Kidney epithelial cell (primary cell): Measurements from ENCODE around the gene NABP1. TPM values are rescaled to one million over a fixed set of nuclear protein-coding genes. Genes with fewer than 3 reads are reported as not detected.

Source experiments
- DNase-seq: peaks from one replicate; pipeline ENCODE4 v3.0.0-alpha.2; 2010; ENCODE audit warnings: low read depth
- H3K27me3 ChIP-seq: 2 replicates; pipeline ENCODE4 v1.6.0; 2011; ENCODE audit warnings: low read length; ENCODE audit not compliant: control insufficient read depth, insufficient read depth
- H3K36me3 ChIP-seq: 2 replicates; pipeline ENCODE4 v1.5.1; 2011; ENCODE audit warnings: low read length; ENCODE audit not compliant: control insufficient read depth, insufficient read depth
- H3K4me3 ChIP-seq: 2 replicates; pipeline ENCODE4 v1.5.1; 2011; ENCODE audit warnings: low read depth, mild to moderate bottlenecking, control low read depth, low read length
- total RNA-seq: library from RNA; depleted of rRNA; stranded (reverse); fragments of >200 nt; gene quantifications from 2 replicates; pipeline ENCODE4 v1.2.3, GENCODE V29; 2015
- TF ChIP-seq, protein P1 (sequence below): IDR thresholded peaks from 2 replicates; pipeline ENCODE4 v1.5.1; 2011; ENCODE audit warnings: mild to moderate bottlenecking, moderate library complexity, low read length, control low read depth, inconsistent platforms; ENCODE audit not compliant: insufficient read depth, poor library complexity, severe bottlenecking

The NABP1 gene
- total RNA-seq, 1 donor from 2014 or later: 18.3 TPM

DNA sequence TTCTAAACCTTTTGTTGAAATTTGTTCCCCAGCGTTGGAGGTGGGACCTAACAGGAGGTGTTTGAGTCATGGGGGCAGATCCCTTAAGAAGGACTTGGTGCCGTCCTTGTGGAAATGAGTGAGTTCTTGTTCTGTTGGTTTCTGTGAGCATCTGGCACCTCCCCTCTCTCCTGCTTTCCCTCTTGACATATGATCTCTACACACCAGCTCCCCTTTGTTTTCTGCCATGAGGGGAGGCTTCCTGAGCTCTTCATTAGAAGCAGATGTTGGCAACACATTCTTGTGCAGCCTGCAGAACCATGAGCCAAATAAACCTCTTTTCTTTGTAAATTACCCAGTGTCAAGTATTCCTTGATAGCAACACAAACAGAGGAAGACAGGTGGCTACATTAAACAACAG lies 23.8 kb downstream of the NABP1 start:
- Histone ChIP-seq H3K36me3 (no peaks in the 10 kb centered on the region), H3K4me3 (no peak overlapping the region), H3K27me3 (no peaks in the 10 kb centered on the region)
- TF ChIP-seq, protein P1, sequence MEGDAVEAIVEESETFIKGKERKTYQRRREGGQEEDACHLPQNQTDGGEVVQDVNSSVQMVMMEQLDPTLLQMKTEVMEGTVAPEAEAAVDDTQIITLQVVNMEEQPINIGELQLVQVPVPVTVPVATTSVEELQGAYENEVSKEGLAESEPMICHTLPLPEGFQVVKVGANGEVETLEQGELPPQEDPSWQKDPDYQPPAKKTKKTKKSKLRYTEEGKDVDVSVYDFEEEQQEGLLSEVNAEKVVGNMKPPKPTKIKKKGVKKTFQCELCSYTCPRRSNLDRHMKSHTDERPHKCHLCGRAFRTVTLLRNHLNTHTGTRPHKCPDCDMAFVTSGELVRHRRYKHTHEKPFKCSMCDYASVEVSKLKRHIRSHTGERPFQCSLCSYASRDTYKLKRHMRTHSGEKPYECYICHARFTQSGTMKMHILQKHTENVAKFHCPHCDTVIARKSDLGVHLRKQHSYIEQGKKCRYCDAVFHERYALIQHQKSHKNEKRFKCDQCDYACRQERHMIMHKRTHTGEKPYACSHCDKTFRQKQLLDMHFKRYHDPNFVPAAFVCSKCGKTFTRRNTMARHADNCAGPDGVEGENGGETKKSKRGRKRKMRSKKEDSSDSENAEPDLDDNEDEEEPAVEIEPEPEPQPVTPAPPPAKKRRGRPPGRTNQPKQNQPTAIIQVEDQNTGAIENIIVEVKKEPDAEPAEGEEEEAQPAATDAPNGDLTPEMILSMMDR: no peak
- DNase-seq: no peak

DNA sequence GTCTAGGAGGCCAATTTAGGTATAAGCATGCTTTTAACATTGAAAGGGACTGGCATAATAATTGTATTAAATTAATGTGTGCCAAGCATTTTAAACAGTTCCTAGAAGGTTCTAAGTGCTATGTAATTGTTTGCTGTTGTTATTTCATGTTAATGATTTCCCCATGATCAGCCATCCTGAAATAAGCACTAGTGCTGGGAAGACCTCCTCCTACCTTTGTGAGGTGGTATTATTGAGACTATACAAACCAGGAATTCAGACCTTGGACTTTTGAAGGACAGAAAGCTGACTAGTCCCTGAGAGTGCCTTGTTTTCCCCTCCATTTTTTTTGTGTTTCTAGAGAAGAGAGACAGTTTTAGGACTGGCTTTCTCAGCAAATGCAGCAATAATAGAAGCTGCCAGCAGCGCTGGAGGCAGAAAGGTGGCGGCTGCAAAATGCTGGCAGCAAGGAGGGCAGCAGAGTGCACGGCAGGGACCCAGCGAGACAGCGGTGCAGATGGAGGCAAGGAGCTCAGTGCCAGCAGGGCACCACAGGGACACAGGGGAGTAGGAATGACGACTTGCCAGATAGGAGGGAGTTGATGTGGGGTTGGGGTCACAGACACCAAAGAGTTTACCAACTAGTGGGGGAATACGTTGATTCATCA lies 25.3 kb downstream of the NABP1 start:
- DNase-seq: no peak
- Histone ChIP-seq H3K27me3 (no peaks in the 10 kb centered on the region), H3K4me3 (no peak overlapping the region), H3K36me3 (no peaks in the 10 kb centered on the region)
- TF ChIP-seq, protein P1: peak; percentile 12

GRCh38 chr2:191705084-191705483 lies 27.1 kb downstream of the NABP1 start:
- Histone ChIP-seq H3K27me3 (no peaks in the 10 kb centered on the region), H3K36me3 (no peaks in the 10 kb centered on the region), H3K4me3 (no peak overlapping the region)
- no peak for DNase-seq
- TF ChIP-seq, protein P1: no peak

GRCh38 chr2:191705701-191706100 lies 27.8 kb downstream of the NABP1 start:
- TF ChIP-seq, protein P1: no peak
- H3K36me3 ChIP-seq: no peaks in the 10 kb centered on the region
- H3K4me3 ChIP-seq: no peak overlapping the region
- no peak for DNase-seq
- H3K27me3 ChIP-seq: no peaks in the 10 kb centered on the region

DNA sequence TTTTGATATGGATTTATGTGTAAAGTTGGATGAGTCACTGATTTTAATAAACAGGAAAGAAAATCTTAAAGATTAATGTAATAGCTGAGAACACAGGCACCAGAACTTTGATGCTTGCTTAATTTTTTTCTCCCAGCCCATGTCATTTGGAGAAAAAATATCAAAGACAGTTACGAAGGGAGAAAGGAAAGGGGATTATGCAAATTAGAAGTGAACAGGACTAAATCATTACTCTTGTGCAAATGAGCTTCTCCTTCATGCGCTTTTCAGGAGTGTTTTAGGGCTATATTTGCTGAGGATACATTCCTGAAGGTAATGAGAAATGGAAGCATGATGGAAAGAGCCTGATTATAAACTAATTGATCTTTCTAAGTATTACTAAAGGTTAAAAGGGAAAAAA lies 28.9 kb downstream of the NABP1 start:
- no peak for DNase-seq
- Histone ChIP-seq H3K27me3 (no peaks in the 10 kb centered on the region), H3K36me3 (no peaks in the 10 kb centered on the region), H3K4me3 (no peak overlapping the region)
- TF ChIP-seq, protein P1: no peak

GRCh38 chr2:191707542-191707941 lies 29.6 kb downstream of the NABP1 start:
- Histone ChIP-seq H3K36me3 (no peaks in the 10 kb centered on the region), H3K4me3 (no peak overlapping the region), H3K27me3 (no peaks in the 10 kb centered on the region)
- TF ChIP-seq, protein P1: no peak
- no peak for DNase-seq
